ENCODE data around the gene RBBP8.

DNA sequence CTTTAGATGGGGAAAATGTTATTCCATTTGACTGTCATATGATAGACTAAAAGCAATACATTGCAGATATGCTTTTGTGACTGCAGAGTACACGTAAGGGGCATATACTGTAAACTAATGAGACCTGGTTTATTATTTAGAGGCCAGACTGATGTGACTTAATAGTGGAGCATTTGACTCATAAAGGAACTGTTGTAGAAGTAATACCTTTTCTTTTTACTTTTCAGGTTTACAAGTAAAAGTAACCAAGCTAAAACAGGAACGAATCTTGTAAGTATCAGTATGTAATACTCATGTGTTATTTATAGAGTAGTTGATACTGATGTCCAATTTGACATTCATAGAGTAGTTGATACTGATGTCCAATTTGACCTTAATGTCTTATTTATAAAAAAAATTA lies 13.1 kb downstream of the RBBP8 start:
- TF ChIP-seq EGR1 (IDR thresholded peaks at IDR 0.05) = no peak
- no peak for TF ChIP-seq TAF1 (IDR thresholded peaks at IDR 0.05; ENCODE audit: low read depth)
- TF ChIP-seq, protein P1, sequence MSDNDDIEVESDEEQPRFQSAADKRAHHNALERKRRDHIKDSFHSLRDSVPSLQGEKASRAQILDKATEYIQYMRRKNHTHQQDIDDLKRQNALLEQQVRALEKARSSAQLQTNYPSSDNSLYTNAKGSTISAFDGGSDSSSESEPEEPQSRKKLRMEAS (IDR thresholded peaks at IDR 0.05) = no peak
- TF ChIP-seq EP300 (IDR thresholded peaks at IDR 0.05; ENCODE audit: borderline replicate concordance) = no peak
- TF ChIP-seq, protein P2, sequence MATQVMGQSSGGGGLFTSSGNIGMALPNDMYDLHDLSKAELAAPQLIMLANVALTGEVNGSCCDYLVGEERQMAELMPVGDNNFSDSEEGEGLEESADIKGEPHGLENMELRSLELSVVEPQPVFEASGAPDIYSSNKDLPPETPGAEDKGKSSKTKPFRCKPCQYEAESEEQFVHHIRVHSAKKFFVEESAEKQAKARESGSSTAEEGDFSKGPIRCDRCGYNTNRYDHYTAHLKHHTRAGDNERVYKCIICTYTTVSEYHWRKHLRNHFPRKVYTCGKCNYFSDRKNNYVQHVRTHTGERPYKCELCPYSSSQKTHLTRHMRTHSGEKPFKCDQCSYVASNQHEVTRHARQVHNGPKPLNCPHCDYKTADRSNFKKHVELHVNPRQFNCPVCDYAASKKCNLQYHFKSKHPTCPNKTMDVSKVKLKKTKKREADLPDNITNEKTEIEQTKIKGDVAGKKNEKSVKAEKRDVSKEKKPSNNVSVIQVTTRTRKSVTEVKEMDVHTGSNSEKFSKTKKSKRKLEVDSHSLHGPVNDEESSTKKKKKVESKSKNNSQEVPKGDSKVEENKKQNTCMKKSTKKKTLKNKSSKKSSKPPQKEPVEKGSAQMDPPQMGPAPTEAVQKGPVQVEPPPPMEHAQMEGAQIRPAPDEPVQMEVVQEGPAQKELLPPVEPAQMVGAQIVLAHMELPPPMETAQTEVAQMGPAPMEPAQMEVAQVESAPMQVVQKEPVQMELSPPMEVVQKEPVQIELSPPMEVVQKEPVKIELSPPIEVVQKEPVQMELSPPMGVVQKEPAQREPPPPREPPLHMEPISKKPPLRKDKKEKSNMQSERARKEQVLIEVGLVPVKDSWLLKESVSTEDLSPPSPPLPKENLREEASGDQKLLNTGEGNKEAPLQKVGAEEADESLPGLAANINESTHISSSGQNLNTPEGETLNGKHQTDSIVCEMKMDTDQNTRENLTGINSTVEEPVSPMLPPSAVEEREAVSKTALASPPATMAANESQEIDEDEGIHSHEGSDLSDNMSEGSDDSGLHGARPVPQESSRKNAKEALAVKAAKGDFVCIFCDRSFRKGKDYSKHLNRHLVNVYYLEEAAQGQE (IDR thresholded peaks at IDR 0.05; ENCODE audit: low read depth) = no peak
- TF ChIP-seq TEAD4 (IDR thresholded peaks at IDR 0.05) = no peak
- no peak for TF ChIP-seq YY1 (IDR thresholded peaks at IDR 0.05; ENCODE audit: low read depth)
- TF ChIP-seq RAD21 (IDR thresholded peaks at IDR 0.05; ENCODE audit: low read depth) = no peak
- TF ChIP-seq CEBPB (IDR thresholded peaks at IDR 0.05) = no peak
- no peak for TF ChIP-seq CREB1 (IDR thresholded peaks at IDR 0.05; ENCODE audit: low read depth)
